ENCODE data around the gene C4orf36. TPM values are rescaled to one million over a fixed set of nuclear protein-coding genes. Genes with fewer than 3 reads are reported as not detected.

C4orf36 gene
- polyA plus RNA-seq, 1 donor from 2014 or later: not detected

- Mint-ChIP-seq H3K4me1 (peaks cover 0 to 1% (median 0%) of the 10 kb centered on the region in 3 donors), H3K27ac (no peak overlapping the region), H3K9me3 (peaks cover 0 to 7% (median 0%) of the 10 kb centered on the region in 3 donors), H3K27me3 (peaks cover 2% of the 10 kb centered on the region), H3K4me3 (no peak overlapping the region), H3K36me3 (peaks cover 3% of the 10 kb centered on the region)
These were observed 39.0 kb downstream of the C4orf36 start for GRCh38 chr4:86853209-86853608.

DNA sequence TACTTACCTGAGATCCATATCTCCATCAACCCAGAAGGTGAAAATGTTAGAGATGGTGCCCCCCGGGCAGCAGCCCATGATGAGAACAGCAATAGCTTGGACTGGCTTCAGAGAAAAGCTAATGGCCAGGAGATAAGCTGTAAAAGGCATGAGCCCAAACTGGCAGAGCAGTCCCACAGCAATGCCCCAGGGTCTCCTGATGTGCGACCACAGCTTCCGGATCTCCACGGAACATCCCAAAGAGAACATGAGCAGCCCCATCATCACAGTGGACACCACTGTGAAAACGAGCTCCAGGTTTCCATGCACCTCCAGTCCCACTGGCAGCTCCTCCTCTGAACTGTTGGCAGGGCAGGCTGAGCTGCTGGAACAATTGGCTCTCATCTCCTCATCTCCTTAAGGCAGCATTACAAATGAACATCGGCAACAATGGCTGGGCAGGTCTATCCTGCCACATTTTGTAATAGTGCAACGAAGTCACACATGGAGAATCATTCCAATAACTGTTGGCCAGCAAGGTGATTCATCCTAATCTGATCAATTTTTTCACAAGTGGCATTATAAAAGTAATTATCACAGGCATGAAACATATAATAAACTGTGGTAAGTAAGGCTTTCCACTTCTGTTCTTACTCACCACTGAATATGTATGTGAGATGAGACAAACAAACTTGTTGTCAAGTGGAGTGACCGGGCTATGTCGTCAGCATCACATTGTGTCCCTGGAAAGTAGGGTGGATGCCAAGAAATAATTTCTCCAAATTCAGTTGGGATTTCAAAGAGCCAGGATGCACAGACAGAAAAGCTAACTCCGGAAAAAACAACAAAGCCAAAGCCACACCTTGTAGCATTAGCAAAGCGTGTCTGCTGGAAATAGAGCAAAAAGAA lies 43.2 kb downstream of the C4orf36 start, which contains the start of gene SLC10A6:
Gene SLC10A6 (minus strand): TSS at position 653 of the 888 bp plus-strand sequence. CDS start 269 bp downstream, at position 384.
- peaks cover 2% of the 10 kb centered on the region for H3K36me3 Mint-ChIP-seq
- H3K4me3 Mint-ChIP-seq: no peak within 1 kb of the TSS
- H3K27me3 Mint-ChIP-seq: peaks cover 2% of the 10 kb centered on the region
- peaks cover 0 to 1% (median 0%) of the 10 kb centered on the region in 3 donors for H3K4me1 Mint-ChIP-seq
- no peak within 1 kb of the TSS for H3K27ac Mint-ChIP-seq
- H3K9me3 Mint-ChIP-seq: peaks cover 0 to 7% (median 0%) of the 10 kb centered on the region in 3 donors

GRCh38 chr4:86848136-86848535 lies 44.1 kb downstream of the C4orf36 start:
- peaks cover 2% of the 10 kb centered on the region for H3K27me3 Mint-ChIP-seq
- H3K4me3 Mint-ChIP-seq: no peak overlapping the region
- no peak overlapping the region for H3K27ac Mint-ChIP-seq
- H3K4me1 Mint-ChIP-seq: peaks cover 0 to 1% (median 0%) of the 10 kb centered on the region in 3 donors
- peaks cover 0 to 7% (median 0%) of the 10 kb centered on the region in 3 donors for H3K9me3 Mint-ChIP-seq
- H3K36me3 Mint-ChIP-seq: peaks cover 2% of the 10 kb centered on the region

- Mint-ChIP-seq H3K9me3 (peaks cover 0 to 7% (median 0%) of the 10 kb centered on the region in 3 donors), H3K36me3 (peaks cover 2% of the 10 kb centered on the region), H3K4me3 (no peak overlapping the region), H3K27me3 (peaks cover 2% of the 10 kb centered on the region), H3K4me1 (peaks cover 0 to 1% (median 0%) of the 10 kb centered on the region in 3 donors), H3K27ac (no peak overlapping the region)
These were observed 44.7 kb downstream of the C4orf36 start for GRCh38 chr4:86847571-86847970.

- H3K27ac Mint-ChIP-seq: no peak overlapping the region
- peaks cover 2% of the 10 kb centered on the region for H3K36me3 Mint-ChIP-seq
- peaks cover 0 to 1% (median 0%) of the 10 kb centered on the region in 3 donors for H3K4me1 Mint-ChIP-seq
- H3K9me3 Mint-ChIP-seq: peaks cover 0 to 7% (median 0%) of the 10 kb centered on the region in 3 donors
- H3K27me3 Mint-ChIP-seq: peaks cover 2% of the 10 kb centered on the region
- H3K4me3 Mint-ChIP-seq: no peak overlapping the region
These were observed 45.3 kb downstream of the C4orf36 start for GRCh38 chr4:86846921-86847320.

GRCh38 chr4:86845593-86845992 lies 46.6 kb downstream of the C4orf36 start:
- H3K27ac Mint-ChIP-seq: no peak overlapping the region
- peaks cover 2% of the 10 kb centered on the region for H3K27me3 Mint-ChIP-seq
- H3K9me3 Mint-ChIP-seq: peaks cover 0 to 7% (median 0%) of the 10 kb centered on the region in 3 donors
- H3K36me3 Mint-ChIP-seq: peaks cover 2% of the 10 kb centered on the region
- H3K4me3 Mint-ChIP-seq: no peak overlapping the region
- H3K4me1 Mint-ChIP-seq: peaks cover 0 to under 1% (median 0%) of the 10 kb centered on the region in 3 donors

GRCh38 chr4:86841309-86841708 lies 50.9 kb downstream of the C4orf36 start:
- Mint-ChIP-seq H3K36me3 (no peaks in the 10 kb centered on the region), H3K4me3 (no peak overlapping the region)

DNA sequence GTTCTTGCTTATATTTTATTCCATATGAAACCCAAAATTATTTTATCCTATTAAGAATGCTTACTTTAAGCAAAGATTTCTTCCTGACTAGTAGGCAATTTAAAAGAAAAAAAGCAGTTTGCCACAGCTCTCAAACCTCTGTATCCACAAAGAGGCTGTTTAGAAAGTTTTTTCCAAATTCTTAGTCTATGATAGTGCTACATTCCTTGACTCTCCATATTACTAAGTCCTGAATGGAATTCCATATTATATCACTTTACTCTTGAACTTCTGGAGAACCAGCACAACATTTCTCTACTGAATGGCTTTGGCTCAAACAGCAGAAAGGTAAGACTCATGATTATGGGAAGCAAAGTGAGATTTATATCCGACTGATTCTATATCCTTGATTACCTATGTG lies 51.4 kb downstream of the C4orf36 start:
- no peaks in the 10 kb centered on the region for H3K9me3 Mint-ChIP-seq
- no peaks in the 10 kb centered on the region for H3K36me3 Mint-ChIP-seq
- no peak overlapping the region for H3K4me3 Mint-ChIP-seq
- no peaks in the 10 kb centered on the region for H3K27me3 Mint-ChIP-seq
- no peaks in the 10 kb centered on the region for H3K4me1 Mint-ChIP-seq
- no peak overlapping the region for H3K27ac Mint-ChIP-seq

More at GRCh38 chr4:86841309-86841708, 50.9 kb downstream of the C4orf36 start:
- no peaks in the 10 kb centered on the region for H3K27me3 Mint-ChIP-seq
- no peaks in the 10 kb centered on the region for H3K4me1 Mint-ChIP-seq
- H3K9me3 Mint-ChIP-seq: no peaks in the 10 kb centered on the region
- H3K27ac Mint-ChIP-seq: no peak overlapping the region

DNA sequence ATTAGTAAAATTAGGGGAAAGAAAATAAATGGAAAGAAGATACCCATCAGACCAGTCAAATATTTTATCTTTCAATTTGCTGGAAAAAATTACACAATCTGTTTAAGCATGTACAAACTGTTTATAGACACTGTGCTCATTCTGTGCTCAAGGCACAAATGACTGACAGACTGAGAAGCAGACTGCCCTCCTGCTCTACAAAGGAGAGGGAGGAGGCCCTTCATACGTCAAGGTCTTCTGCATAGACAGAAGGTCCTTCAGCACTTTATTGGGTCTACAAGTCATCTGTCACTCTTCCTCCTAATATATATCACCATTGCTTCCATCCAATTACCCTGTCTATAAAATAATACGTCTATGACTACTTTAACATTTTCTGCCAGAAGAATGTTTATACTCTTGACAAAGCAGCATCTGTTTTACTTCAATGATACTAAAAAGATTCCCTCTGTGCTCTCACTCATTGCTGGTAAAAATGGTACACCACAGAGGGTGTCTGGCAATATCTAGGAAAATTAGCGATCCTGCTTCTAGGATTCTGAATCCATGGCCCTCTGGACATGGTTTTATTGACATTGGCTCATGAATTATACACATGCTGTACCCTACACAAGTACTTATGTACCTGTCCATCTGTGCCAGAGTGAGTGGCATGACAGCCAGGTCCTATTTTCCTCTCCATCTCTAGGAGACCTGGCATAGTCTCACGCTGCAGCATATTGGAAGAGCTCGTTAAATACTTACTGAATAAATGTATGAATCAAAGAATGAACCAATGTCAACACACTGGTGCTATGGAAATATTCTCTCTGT lies 54.3 kb downstream of the C4orf36 start:
- Mint-ChIP-seq H3K4me3 (no peak overlapping the region), H3K27ac (no peak overlapping the region), H3K9me3 (no peaks in the 10 kb centered on the region), H3K36me3 (peaks cover 3% of the 10 kb centered on the region), H3K4me1 (peaks cover 0 to 2% (median 0%) of the 10 kb centered on the region in 3 donors), H3K27me3 (peaks cover 3% of the 10 kb centered on the region)

DNA sequence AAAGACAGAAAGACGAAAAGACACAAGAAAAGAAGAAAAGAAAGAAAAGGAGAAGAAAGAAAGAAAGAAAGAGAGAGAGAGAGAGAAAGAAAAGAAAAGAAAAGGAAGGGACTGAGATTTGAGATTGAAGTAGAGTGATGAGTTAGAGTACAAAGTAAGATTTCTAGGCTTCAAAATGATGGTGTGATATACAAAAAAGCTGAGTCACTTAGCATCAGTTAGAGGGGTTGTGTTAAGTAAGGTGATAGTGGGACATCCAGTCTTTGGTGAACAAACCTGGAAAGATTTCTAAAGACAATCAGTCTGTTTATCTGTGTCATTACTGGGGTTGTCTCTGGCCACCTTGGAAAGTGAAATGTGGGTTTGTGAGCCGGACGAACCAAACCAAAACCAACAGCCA lies 56.5 kb downstream of the C4orf36 start:
- Mint-ChIP-seq H3K27me3 (peaks cover 3% of the 10 kb centered on the region), H3K4me1 (peaks cover 0 to 2% (median 0%) of the 10 kb centered on the region in 3 donors)

DNA sequence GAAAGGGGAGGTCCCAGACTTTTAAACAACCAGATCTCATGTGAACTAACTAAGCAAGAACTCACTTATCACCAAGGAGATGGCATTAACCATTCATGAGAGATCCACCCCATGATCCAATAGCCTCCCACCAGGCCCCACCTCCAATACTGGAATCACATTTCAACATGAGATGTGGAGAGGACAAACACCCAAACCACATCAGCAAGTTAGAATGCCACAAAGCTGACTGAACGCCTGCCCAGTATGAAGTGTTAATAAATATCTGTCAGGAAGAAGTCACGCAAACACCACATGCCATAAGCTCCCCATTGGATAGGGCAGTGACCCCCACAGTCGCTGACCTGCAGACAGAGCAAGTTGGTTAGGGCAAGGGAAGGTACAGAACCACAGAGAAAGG lies 57.3 kb downstream of the C4orf36 start:
- no peak overlapping the region for H3K4me3 Mint-ChIP-seq
- H3K4me1 Mint-ChIP-seq: peaks cover 0 to 2% (median 0%) of the 10 kb centered on the region in 3 donors
- H3K36me3 Mint-ChIP-seq: peaks cover 3% of the 10 kb centered on the region
- H3K27me3 Mint-ChIP-seq: peaks cover 3% of the 10 kb centered on the region
- no peak overlapping the region for H3K27ac Mint-ChIP-seq
- no peaks in the 10 kb centered on the region for H3K9me3 Mint-ChIP-seq

More for the DNA sequence above, 56.5 kb downstream of the C4orf36 start:
- peaks cover 3% of the 10 kb centered on the region for H3K36me3 Mint-ChIP-seq
- H3K27ac Mint-ChIP-seq: no peak overlapping the region
- H3K4me3 Mint-ChIP-seq: no peak overlapping the region
- H3K9me3 Mint-ChIP-seq: no peaks in the 10 kb centered on the region

DNA sequence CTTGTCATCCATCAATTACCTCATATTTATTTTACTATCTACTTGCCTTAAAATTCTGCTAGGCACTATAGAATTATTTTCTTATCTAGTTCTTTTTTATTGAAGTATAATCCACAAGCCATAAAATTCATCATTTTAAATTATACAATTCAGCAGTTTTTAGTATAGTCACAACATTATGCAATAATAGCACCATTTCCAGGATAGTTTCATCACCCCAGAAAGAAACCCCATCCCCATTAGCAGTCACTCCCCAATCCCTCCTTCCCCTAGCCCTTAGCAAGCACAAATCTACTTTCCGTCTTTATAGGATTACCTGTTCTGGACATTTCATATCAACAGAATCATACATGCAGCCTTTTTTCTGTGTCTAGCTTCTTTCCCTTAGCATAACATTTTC lies 58.6 kb downstream of the C4orf36 start:
- Mint-ChIP-seq H3K27me3 (peaks cover 3% of the 10 kb centered on the region), H3K4me3 (no peak overlapping the region), H3K9me3 (peaks cover 0 to 2% (median 0%) of the 10 kb centered on the region in 3 donors), H3K36me3 (peaks cover 3% of the 10 kb centered on the region), H3K4me1 (peaks cover 0 to 2% (median 0%) of the 10 kb centered on the region in 3 donors), H3K27ac (no peak overlapping the region)

- Mint-ChIP-seq H3K9me3 (peaks cover 0 to 3% (median 0%) of the 10 kb centered on the region in 3 donors), H3K4me3 (no peak overlapping the region)
These were observed 60.7 kb downstream of the C4orf36 start for GRCh38 chr4:86831262-86832130.

More at GRCh38 chr4:86831262-86832130, 60.7 kb downstream of the C4orf36 start:
- Mint-ChIP-seq H3K27ac (no peak overlapping the region), H3K36me3 (peaks cover 3% of the 10 kb centered on the region), H3K4me1 (peaks cover 0 to 2% (median 0%) of the 10 kb centered on the region in 3 donors), H3K27me3 (peaks cover 3% of the 10 kb centered on the region)

Measured in IgD-negative memory B cell (primary cell).